Sigmoid colon (tissue), 7 donors: Measurements from ENCODE around the gene THOC1. TPM values are rescaled to one million over a fixed set of nuclear protein-coding genes. Genes with fewer than 3 reads are reported as not detected.

Source experiments
- DNase-seq: peaks from one replicate; pipeline ENCODE4 v3.0.0-alpha.2; 2019
- H3K27ac ChIP-seq, 4 donors: fragments of 200-600 bp; sonication (generic); one replicate each; pipeline ENCODE4 v1.5.1; 2016 to 2019; ENCODE audit warnings: mild to moderate bottlenecking in 1 of 4
- H3K27me3 ChIP-seq, 3 donors: fragments of 200-600 bp; sonication (generic); one replicate each; pipeline ENCODE4 v1.5.1; 2019; ENCODE audit warnings: mild to moderate bottlenecking in 1 of 3
- H3K36me3 ChIP-seq, 4 donors: fragments of 200-600 bp; sonication (generic); one replicate each; pipeline ENCODE4 v1.5.1; 2016 to 2019
- H3K4me1 ChIP-seq, 4 donors: fragments of 200-600 bp; sonication (generic); one replicate each; pipeline ENCODE4 v1.5.1; 2017 to 2019
- H3K4me3 ChIP-seq, 4 donors: fragments of 200-600 bp; sonication (generic); one replicate each; pipeline ENCODE4 v1.5.1; 2017 to 2019; ENCODE audit warnings: mild to moderate bottlenecking in 2 of 4, moderate library complexity in 1 of 4
- H3K9me3 ChIP-seq, 4 donors: fragments of 200-600 bp in 3 of 4; sonication (generic) in 3 of 4; one replicate each; pipeline versions ENCODE4 v1.5.1 to v1.6.1; 2013 to 2019
- CTCF ChIP-seq, 4 experiments: fragments of 450-650 bp in 3 of 4; fragments of 200-600 bp in 1 of 4; IDR thresholded peaks; one replicate each; pipeline ENCODE4 v1.5.1; 2016 to 2019; ENCODE audit warnings: antibody characterized with exemption in 4 of 4, mild to moderate bottlenecking in 3 of 4, moderate library complexity in 2 of 4
- EP300 ChIP-seq, 4 donors: sonication (generic); formaldehyde crosslinking; IDR thresholded peaks; one replicate each; pipeline ENCODE4 v1.6.1; 2017; ENCODE audit warnings: antibody characterized with exemption in 4 of 4
- POLR2A ChIP-seq, 2 donors: fragments of 450-650 bp; IDR thresholded peaks; one replicate each; pipeline ENCODE4 v1.6.1; 2016; ENCODE audit warnings: antibody characterized with exemption in 2 of 2, mild to moderate bottlenecking in 2 of 2, moderate library complexity in 2 of 2
- POLR2AphosphoS5 ChIP-seq, 4 donors: sonication (generic); formaldehyde crosslinking; IDR thresholded peaks; one replicate each; pipeline ENCODE4 v1.6.1; 2017; ENCODE audit warnings: antibody characterized with exemption in 4 of 4
- WGBS, 2 donors: extraction: QIAGEN DNeasy Blood & Tissue Kit; methylation state at CpG; one replicate each; pipeline ENCODE4 v1.1.7; 2013; 5-methylcytosine and 5-hydroxymethylcytosine counted together
- intact Hi-C: fragments of 100-400 bp; cut with DNase I; formaldehyde crosslinking; loops from one replicate; pipeline ENCODE4 v1.15.1; 2023
- polyA plus RNA-seq, 3 donors: library from polyadenylated mRNA; stranded (reverse); fragments of 200-250 nt; gene quantifications; one replicate each; pipeline ENCODE4 v1.2.3, GENCODE V29; 2013
- total RNA-seq, 4 donors: library from RNA; depleted of rRNA; stranded (reverse); fragments of >200 nt; gene quantifications; one replicate each; pipeline ENCODE4 v1.1.0, GENCODE V29; 2016
- donor health status: healthy with polysubstance abuse.
- donor health status: Bipolar disorder and iron deficiency.
- donor health status: healthy.

THOC1 gene
- total and polyA plus RNA-seq, 7 donors: 7.2 to 71.2 (median 40.8) TPM

- no peaks in the 10 kb centered on the region for H3K9me3 ChIP-seq
- H3K27ac ChIP-seq: no peak overlapping the region
- WGBS, 2 donors: 86 to 92% methylated on average over 5 of the region's 5 CpGs
- H3K27me3 ChIP-seq: no peaks in the 10 kb centered on the region
- intact Hi-C loops: no loop called here
- no peaks in the 10 kb centered on the region for H3K4me1 ChIP-seq
- no peak for TF ChIP-seq POLR2A (IDR thresholded peaks at IDR 0.05)
- TF ChIP-seq POLR2AphosphoS5 (IDR thresholded peaks at IDR 0.05): no peak
- no peak for TF ChIP-seq CTCF (IDR thresholded peaks at IDR 0.05)
- no peak for TF ChIP-seq EP300 (IDR thresholded peaks at IDR 0.05)
- no peak overlapping the region for H3K4me3 ChIP-seq
- no peak for DNase-seq
- H3K36me3 ChIP-seq: peaks cover 6 to 74% (median 27%) of the 10 kb centered on the region in 4 donors
Measured at GRCh38 chr18:217532-218336, 50.1 kb downstream of the THOC1 start.

- 57 to 78% methylated on average over 5 of the region's 5 CpGs for WGBS, 2 donors
- TF ChIP-seq POLR2A (IDR thresholded peaks at IDR 0.05): no peak
- no peak for TF ChIP-seq CTCF (IDR thresholded peaks at IDR 0.05)
- no peak for TF ChIP-seq EP300 (IDR thresholded peaks at IDR 0.05)
- TF ChIP-seq POLR2AphosphoS5 (IDR thresholded peaks at IDR 0.05): no peak
Measured at GRCh38 chr18:215448-216010, 52.3 kb downstream of the THOC1 start.

GRCh38 chr18:213966-214365 lies 53.9 kb downstream of the THOC1 start:
- no peak for DNase-seq
- no peak overlapping the region for H3K27ac ChIP-seq
- H3K4me3 ChIP-seq: no peak overlapping the region
- TF ChIP-seq EP300 (IDR thresholded peaks at IDR 0.05): no peak
- TF ChIP-seq POLR2A (IDR thresholded peaks at IDR 0.05): no peak
- TF ChIP-seq CTCF (IDR thresholded peaks at IDR 0.05): no peak
- TF ChIP-seq POLR2AphosphoS5 (IDR thresholded peaks at IDR 0.05): no peak
- no peaks in the 10 kb centered on the region for H3K27me3 ChIP-seq
- WGBS, 2 donors: 68 to 80% methylated on average over 3 of the region's 3 CpGs
- intact Hi-C loops: no loop called here
- no peaks in the 10 kb centered on the region for H3K4me1 ChIP-seq
- H3K36me3 ChIP-seq: peaks cover 13 to 90% (median 37%) of the 10 kb centered on the region in 4 donors
- no peaks in the 10 kb centered on the region for H3K9me3 ChIP-seq

More at GRCh38 chr18:215448-216010, 52.3 kb downstream of the THOC1 start:
- H3K36me3 ChIP-seq: peaks cover 13 to 80% (median 37%) of the 10 kb centered on the region in 4 donors
- no peaks in the 10 kb centered on the region for H3K9me3 ChIP-seq
- intact Hi-C loops: no loop called here
- H3K4me1 ChIP-seq: no peaks in the 10 kb centered on the region
- no peaks in the 10 kb centered on the region for H3K27me3 ChIP-seq
- no peak for DNase-seq
- no peak overlapping the region for H3K4me3 ChIP-seq
- no peak overlapping the region for H3K27ac ChIP-seq

DNA sequence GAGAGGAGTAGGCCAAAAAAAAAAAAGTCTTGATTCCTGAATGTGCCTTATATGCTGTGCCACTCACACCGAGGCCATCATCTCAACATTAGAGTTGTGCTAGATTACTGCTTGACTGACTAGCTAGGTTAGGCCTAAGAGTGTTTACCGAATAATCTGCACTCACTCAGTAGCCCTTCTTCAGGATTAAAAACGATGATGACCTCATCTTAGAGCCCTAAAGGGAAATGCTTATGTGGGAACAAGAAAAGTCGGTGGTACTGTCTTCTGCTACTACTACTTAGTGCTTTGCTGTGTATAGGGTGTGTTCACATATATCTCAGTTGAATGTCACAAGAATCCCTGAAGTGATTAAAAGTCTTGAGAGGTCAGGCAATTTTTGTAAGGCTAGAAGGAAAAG lies 54.3 kb downstream of the THOC1 start:
- 81 to 92% methylated on average over 4 of the region's 4 CpGs for WGBS, 2 donors
- Histone ChIP-seq H3K4me3 (no peak overlapping the region), H3K9me3 (no peaks in the 10 kb centered on the region), H3K4me1 (no peaks in the 10 kb centered on the region), H3K36me3 (peaks cover 13 to 92% (median 35%) of the 10 kb centered on the region in 4 donors), H3K27ac (no peak overlapping the region), H3K27me3 (no peaks in the 10 kb centered on the region)
- no peak for TF ChIP-seq POLR2AphosphoS5 (IDR thresholded peaks at IDR 0.05)
- no peak for TF ChIP-seq POLR2A (IDR thresholded peaks at IDR 0.05)
- no peak for TF ChIP-seq CTCF (IDR thresholded peaks at IDR 0.05)
- no peak for TF ChIP-seq EP300 (IDR thresholded peaks at IDR 0.05)
- intact Hi-C loops: no loop called here
- no peak for DNase-seq
